ENCODE results near the gene CDK4.
"Not testable (repeated sequence)": the region's sequence is repeated elsewhere in the genome, so short reads cannot be mapped to it uniquely, and the experiment has no call there.

Gene CDK4

DNA sequence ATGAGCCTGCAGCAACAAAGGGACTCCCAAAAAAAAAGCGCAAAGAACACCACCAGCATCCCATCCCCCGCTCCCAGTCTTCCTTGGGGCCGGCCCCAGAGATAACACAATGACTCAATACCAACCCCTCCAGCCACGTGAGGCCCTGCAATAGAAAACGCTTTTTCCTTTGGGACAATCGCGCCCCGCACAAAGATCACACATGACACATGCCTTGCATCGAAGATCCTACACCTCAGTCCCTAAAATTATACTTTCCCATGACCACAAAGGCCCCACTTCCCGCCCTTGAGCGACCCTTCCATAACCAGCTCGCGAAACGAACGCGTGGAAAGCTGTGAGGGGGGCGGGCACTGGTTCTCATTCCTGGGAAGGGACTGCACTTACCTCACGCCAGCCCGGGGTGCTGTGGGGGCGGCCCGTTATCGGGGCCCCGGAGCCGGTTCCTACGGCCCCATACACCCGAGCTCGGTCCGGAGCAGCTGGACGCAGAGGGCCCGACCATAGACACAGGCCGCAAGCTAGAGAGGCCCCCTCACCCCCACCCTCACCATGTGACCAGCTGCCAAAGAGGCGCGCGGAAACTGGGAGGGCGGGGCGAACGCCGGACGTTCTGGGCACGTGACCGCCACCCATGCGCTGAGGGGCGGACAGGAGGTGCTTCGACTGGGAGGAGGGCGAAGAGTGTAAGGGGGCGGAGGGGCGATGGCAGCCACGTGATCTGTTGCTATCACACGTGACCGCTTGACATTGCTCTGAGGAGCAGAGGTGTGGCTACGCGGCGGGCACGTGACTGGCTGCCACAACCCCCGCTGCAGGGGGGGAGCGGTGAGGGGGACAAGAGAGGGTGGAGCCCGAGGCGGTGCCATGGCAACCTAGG is at the start of gene CDK4:
TSS of gene CDK4 (minus strand) at position 523 of the 880 bp plus-strand sequence. CDS start 593 bp downstream, outside the sequence.
- DNase-seq (ENCODE audit: low spot score), result peak; percentile 100

DNA sequence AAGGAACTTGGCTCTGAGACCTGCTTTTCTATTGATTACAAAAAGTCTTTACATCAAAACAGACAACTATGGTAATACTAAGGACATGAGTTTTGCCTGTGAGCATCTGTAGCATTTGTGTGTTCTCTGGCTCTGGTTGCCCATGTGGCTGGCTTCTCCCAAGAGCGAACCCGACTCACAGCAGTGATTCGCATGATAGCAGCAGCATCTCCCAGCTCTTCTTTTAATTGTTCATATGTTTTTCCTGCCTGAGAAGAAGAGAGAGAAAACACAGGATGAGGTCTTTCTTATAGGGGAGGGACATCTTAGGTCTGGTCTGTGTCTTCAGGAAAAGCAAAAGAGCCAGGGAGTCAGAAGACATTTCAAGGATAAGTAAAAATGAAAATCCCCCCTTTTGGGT is 48.9 kb upstream of the CDK4 start:
- no peak for DNase-seq (ENCODE audit: low spot score)

DNA sequence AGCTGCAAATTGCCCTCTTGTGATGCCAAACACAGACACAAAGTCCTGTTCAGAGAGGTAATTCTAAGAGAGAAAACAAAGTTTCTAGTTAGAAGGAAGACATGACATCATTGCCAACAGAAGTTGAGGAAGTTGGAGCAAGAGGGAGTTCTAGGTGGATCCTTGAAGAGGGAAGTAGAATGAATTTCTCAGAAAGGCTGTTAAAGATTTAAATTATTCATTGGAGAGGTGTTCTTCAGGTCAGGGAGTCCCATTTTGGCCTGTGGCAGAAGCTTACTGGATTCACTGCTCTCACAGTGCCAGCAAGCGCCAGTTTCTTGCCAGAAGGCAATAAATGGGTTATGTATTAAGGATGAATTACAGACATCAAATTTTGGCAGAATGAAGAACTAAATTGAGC is 45.8 kb upstream of the CDK4 start:
- DNase-seq (ENCODE audit: low spot score), result no peak

DNA sequence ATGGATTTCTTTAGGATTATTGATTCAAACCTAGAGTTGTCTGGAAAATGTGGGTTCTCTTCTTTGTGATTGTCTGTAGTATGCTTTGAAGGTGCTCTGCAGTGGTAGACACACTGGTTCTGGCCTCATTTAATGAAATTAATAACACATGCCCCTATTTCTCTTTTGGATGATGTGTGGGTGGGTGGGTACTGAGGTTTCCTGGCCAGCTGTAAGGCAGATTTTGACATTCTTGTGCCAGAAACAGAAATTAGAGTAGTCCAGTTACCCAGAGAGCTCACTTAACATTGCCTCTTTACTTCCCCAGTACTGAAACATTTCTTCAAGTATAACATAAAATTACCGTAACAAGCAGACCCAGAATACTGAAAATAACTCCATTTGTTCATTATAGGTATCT is 44.9 kb upstream of the CDK4 start:
- no peak for DNase-seq (ENCODE audit: low spot score)

DNA sequence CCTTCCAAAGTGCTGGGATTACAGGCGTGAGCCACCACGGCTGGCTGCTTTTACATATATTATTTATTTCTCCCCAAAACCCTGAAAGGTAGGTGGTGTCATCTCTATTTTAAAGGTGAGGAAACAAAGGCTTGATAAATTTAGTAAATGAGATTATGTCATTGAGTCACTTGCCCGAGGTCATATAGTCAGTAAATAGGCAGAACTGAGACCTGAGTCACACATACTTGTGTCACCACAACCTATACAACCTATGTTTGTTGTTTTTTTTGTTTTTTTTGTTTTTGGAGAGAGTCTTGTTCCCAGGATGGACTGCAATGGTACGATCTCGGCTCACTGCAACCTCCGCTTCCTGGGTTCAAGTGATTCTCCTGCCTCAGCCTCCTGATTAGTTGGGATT is 43.2 kb upstream of the CDK4 start:
- no peak for DNase-seq (ENCODE audit: low spot score)

DNA sequence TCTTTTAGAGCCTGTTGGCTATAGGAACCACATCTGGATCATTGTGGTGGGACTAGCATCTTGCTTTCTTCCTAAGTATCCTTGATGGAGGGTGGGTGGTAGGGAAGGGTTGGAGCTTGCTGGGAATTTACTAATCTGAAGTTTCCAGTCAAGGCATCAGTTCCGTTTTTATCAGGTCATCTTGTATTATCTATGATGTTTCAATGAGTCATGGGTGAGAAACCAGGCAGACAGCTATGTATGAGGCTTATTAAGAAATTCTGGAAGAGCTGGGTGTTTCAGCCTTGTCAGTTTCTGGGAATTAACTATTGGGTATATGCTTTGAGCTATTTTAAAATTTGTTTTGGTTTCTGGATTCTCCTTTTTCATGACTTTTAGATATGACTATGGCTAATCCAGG is 41.8 kb upstream of the CDK4 start:
- no peak for DNase-seq (ENCODE audit: low spot score)

DNA sequence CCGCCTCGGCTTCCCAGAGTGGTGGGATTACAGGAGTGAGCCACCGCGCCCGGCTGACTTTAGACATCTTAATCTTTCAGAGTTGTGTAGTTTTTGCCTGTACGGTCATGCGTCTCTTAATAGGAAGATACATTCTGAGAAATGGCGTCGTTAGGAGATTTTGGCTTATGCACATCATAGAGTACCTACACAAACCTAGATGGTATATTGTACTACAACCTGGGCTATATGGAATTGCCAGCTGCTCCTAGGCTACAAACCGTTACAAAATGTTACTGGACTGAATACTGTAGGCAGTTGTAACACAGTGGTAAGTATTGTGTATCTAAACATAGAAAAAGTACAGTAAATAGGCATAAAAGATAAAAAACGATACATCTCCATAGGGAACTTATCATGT is 31.8 kb upstream of the CDK4 start:
- no peak for DNase-seq (ENCODE audit: low spot score)

DNA sequence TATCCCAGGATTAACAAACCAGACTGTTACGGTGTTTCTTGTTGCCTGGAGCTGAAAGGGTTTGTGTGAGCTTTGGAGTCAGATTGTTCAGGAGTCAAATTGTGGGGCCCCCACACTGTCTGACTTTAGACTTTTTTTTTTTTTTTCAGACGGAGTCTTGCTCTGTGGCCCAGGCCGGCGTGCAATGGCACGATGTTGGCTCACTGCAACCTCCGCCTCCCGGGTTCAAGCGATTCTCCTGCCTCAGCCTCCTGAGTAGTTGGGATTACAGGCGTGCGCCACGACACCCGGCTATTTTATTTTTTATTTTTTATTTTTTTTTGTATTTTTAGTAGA is 31.3 kb upstream of the CDK4 start:
- DNase-seq (ENCODE audit: low spot score), result no peak

DNA sequence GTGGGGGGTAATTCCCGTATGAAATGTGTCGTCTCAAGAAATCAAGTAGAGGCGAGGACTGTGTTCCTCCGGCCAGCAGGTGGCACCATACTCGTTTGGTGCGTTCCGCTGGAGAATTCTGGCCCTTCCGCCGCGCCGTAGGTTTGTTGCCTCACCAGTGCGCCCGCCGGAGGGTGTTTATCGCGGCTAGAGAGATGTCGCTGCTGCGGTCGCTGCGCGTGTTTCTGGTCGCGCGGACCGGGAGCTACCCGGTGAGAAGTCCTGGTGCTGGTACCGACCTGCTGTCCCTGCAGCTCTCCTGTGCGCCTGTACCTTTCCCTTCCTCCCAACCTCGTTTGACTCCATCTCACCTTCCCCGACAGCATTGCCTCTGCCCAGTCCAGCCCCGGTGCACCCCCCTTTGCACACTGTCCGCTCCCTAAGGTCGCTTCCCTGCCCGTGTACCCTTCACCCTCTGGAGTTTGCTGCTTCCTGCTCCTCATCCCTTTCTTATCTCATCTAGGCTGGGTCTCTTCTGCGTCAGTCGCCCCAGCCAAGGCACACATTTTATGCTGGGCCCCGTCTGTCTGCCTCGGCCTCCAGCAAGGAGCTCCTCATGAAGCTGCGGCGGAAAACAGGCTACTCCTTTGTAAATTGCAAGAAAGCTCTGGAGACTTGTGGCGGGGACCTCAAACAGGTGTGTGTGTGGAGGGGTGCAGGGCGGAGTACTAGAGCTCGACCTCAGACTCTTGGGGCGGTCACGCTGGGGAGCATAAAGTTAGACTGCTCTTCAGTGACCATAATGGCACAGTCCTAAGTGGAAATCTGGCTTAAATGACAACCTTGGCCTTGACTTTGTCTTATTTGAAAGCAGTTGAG is 30.7 kb upstream of the CDK4 start, which contains the start of gene TSFM:
TSS of gene TSFM (plus strand) at position 180 of the 858 bp plus-strand sequence. CDS start at position 195, 15 bp downstream.
- DNase-seq (ENCODE audit: low spot score), result peak; percentile 90

DNA sequence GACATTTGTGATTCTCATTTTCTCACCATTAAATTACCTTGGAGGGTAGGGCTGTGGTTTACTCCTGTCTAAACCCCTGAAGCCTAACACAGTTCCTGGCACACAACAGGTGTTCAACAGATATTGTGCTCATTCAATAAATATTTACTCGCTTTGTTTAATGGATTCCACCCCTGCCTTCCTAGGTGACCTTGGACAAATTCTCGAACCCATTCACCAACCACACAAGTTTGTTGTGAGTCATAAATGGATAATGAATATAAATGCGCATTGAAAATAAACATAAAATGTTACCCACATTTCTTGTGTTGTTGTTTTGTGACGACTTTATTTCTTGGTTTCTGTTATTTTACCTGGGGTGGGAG is 30.1 kb upstream of the CDK4 start:
- DNase-seq (ENCODE audit: low spot score), result no peak

DNA sequence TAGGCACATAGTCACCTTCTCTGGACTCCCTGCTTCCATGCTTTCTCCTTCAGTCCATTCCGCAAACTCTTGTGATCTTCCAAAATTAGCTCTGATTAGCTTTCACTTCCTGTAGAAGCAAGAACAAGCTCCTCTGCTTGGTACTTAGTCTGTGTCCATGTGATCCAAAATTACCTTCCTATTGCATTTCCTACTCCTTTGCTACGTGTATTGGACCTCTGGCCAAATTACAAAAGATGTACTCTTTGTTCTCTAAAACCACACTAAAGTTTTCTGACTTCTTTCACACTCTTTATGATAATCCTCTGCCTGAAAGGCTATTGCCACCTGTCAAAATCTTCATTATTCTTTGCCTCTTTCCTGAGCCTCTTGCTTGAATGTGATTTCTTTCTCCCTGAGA is 29.7 kb upstream of the CDK4 start:
- no peak for DNase-seq (ENCODE audit: low spot score)

DNA sequence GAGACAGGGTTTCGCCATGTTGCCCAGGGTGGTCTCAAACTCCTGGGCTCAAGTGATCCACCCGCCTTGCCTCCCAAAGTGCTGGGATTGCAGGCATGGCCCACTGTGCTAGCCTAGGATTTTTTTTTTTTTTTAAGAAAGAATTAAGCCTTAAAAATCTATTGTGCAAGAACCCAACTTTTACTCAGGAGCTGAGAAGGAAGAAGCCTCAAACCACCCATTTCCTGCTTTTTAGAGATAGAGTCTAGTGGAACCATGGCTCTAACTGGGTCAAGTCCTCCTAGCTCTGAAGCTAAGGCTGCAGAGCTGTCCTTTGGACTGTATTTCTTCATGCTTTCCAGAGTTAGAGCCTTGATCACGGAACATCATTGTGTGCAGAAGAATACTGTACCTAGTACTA is 29.1 kb upstream of the CDK4 start:
- no peak for DNase-seq (ENCODE audit: low spot score)

DNA sequence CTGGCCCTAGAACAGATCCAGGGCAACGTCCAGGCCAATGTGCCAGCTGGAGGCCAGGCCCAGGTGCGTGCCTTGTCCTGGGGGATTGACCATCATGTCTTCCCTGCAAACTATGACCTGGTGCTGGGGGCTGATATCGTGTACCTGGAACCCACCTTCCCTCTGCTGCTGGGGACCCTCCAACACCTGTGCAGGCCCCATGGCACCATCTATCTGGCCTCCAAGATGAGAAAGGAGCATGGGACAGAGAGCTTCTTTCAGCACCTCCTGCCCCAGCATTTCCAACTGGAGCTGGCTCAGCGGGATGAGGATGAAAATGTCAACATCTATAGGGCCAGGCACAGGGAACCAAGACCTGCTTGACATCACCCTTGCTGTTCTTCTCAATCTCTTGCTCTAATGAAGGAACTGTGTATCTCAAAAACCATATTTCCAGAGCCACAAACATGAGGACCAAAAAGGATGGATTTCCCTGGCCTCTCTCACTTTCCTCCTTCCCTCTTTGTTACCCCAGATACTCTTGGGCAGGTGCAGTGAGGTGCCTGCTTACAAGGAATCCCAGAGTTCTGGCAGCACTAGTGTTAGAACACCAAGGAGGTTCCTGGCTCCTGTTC is 28.3 kb upstream of the CDK4 start:
- DNase-seq (ENCODE audit: low spot score), result no peak

DNA sequence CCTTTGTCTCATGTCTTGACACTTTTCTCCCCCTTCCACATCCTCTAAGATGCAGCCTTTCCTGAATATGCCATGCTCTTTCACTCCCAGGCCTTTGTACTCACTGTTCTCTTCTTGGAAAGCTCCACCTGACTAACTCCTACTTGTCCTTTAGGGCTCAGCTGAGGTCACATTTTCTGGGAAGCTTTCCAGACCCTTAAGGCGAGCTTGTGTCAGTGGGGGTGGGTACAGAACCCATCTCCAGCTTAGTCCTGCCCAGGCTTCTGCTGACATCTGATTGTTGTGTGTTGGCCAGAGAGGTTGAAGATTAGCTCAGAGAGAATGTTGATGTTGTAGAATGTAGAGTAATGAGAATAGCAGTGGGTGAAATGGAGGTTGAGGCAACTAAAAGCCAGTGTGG is 27.6 kb upstream of the CDK4 start:
- DNase-seq (ENCODE audit: low spot score), result no peak

DNA sequence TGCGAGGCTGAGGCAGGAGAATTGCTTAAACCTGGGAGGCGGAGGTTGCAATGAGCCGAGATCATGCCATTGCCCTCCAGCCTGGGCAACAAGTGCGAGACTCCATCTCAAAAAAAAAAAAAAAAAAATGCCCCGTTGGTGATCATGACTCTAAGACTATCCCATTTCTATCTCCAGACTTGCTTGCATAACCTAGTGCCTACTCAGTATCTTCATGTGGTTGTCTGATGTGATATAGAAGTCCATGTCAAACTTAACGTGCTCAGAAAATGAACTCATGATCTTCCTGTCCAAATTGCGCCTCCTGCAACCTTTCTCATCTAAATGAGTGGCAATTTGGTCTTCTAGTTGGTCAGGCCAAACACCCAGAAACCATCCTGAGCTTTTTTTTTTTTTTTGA is 25.8 kb upstream of the CDK4 start:
- DNase-seq (ENCODE audit: low spot score), result no peak

DNA sequence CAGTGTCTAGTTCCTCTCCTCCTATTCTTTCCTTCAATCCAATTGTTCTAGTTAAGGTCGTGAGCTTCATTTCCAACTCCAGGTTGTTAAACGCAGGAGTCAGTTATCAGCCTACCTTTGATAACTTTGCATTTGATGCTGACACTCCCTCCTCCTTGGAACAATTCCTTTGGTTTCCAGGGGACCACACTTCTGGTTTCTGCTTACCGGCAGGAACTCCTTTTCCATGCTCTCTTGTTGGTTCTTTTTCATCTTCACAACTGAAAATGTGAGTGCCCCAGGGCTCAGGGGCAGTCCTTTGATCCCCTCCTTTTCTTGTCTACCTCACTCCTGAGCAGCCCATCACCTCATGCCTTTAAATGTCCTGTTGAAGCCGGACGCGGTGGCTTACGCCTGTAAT is 25.3 kb upstream of the CDK4 start:
- DNase-seq (ENCODE audit: low spot score), result no peak

DNA sequence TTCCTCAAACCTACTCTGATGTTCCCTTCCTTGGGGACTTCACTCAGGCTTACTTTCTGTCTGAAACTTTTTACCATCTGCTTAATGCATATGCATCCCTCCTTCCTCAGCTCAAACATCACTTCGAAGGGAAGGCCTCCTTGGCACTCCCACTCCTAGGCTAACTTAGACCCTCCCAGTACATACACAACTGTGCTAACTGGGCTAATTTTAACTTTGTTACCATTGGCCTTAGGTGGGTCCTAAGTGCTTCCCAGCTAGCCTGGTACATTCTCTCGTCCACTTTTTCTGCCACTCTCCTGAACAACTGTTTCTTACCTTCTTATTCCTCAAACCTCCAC is 24.1 kb upstream of the CDK4 start:
- DNase-seq (ENCODE audit: low spot score), result no peak

DNA sequence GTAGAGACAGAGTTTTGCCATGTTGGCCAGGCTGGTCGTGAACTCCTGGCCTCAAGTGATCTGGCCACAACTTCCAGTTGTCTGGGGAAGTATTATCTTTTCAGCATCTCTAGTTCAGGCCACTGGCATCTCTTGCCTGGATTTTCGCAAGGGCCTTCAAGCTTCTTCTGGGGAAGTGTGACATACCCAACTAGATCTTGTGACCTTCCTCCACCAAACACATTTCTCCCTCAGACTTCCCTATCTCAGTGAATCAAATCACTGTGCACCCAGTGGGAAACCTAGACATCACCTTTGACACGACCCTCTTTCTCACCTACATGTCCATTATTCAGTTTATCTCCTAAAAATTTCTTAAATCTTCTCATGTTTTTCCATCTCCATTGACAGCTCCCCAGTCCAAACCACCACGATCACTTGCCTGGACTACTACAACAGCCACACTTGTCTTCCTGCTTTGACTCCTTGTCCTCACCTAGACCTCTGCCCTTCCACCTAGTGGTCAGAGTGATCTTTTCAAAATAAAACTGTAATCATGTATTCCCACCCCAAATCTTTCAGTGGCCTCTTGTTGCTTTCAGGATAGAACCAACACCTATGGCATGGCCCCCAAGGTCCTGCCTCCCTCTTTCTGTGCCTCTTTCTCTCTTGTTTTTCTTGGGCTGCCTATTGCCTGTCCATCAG is 23.6 kb upstream of the CDK4 start:
- no peak for DNase-seq (ENCODE audit: low spot score)

DNA sequence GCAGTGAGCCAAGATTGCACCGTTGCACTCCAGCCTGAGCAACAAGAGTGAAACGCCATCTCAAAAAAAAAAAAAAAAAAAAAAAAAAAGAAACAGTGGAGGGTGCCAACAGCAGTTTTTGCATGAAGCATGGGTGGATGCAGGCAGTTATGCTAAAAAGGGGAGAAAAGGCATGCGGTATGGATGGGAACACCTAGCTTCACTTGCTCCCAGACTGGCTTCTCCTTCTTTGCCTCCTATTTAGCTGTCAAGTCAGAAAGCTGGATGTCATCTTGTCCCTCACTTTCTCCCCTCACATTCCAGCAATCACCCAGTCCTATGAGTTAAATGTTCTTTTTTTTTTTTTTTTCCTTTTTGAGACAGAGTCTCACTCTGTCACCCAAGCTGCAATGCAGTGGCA is 22.9 kb upstream of the CDK4 start:
- DNase-seq (ENCODE audit: low spot score), result no peak

DNA sequence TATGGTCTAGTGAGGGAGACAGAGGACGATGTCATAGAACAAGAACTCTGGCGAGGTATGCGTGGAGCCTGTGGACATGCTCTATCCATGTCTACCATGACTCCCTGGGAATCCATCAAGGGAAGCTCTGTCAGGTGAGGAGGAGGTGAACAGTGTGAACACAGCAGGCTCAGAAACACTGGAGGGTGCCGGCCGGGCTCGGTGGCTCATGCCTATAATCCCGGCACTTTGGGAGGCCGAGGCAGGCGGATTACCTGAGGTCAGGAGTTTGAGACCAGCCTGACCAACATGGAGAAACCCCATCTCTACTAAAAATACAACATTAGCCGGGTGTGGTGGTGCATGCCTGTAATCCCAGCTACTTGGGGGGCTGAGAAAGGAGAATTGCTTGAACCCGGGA is 22.5 kb upstream of the CDK4 start:
- not testable (repeated sequence) for DNase-seq (ENCODE audit: low spot score)

DNA sequence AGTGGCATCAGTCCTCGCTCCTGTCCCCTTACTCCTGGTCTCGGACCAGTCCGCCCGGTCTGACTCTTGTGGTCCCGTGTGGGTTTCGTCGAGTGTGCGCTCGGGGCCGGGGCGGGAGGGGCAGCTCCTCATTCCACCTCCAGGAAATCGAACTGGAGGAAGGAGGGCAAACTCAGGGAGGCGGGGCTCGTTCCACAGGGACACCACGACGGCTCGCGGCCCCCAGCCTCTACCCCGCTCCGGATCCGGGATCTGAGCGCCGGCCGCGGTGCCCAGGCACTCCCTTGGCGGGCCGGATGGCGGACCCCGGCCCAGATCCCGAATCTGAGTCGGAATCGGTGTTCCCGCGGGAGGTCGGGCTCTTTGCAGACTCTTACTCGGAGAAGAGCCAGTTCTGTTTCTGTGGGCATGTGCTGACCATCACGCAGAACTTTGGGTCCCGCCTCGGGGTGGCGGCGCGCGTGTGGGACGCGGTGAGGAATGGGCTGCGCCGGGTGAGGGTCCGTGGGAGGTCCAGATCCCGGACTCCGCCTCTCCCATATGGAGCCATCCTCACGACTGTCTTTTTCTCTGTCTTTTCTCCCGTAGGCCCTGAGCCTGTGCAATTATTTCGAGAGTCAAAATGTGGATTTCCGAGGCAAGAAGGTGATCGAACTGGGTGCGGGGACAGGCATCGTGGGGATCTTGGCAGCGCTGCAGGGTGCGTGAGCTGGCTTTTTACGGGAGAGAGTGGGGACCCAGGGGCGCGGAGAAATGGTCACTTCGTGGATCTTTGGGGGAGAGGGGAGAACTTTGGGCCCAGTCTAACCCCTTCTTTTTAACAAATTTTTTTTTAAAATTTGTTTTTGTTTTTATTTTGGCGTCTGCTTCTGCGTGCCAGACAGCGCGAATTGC is 20.6 kb upstream of the CDK4 start, which contains the start of gene EEF1AKMT3:
TSS of gene EEF1AKMT3 (plus strand) at position 186 of the 894 bp plus-strand sequence. CDS start at position 297, 111 bp downstream.
- no peak for DNase-seq (ENCODE audit: low spot score)

Measured in globus pallidus (tissue), 1 donor.